ENCODE measurements around the gene TSPAN3. TPM values are rescaled to one million over a fixed set of nuclear protein-coding genes. Genes with fewer than 3 reads are reported as not detected.
A peak's percentile ranks its signal among the peaks of the same experiment; 100 is the strongest.

TSPAN3 gene
- total RNA-seq, 1 experiment from 2014 or later: 404 TPM

DNA sequence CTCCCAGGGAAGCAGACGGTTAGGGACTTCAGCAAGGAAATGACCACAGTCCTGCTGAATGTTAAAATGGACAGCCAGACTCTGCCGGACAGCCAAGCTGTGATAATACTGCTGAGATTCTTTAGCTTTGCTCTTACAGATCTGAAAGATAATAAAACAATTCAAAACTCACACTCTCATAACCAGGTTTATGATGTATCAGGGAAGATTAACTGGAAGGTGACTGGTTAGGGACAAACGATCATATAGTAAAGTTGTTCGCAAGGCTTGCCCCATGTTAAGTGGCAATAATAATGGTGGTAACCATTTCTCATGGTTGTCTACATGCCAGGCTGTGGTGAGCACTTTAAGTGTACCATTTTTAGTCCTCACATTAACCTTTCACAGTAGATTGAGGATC lies 44.3 kb upstream of the TSPAN3 start:
- Mint-ChIP-seq H3K36me3 (ENCODE audit: insufficient read depth, unreplicated experiment) (no peaks in the 10 kb centered on the region), H3K27me3 (ENCODE audit: unreplicated experiment) (no peaks in the 10 kb centered on the region), H3K4me1 (ENCODE audit: low read depth, unreplicated experiment) (peaks cover 12% of the 10 kb centered on the region), H3K27ac (ENCODE audit: unreplicated experiment) (no peak overlapping the region), H3K9me3 (ENCODE audit: low read depth, unreplicated experiment) (no peaks in the 10 kb centered on the region), H3K4me3 (ENCODE audit: low read depth, unreplicated experiment) (no peak overlapping the region)
- intact Hi-C loops (cut with micrococcal nuclease; ENCODE audit: unreplicated experiment): no loop called here
- TF ChIP-seq, protein P1, sequence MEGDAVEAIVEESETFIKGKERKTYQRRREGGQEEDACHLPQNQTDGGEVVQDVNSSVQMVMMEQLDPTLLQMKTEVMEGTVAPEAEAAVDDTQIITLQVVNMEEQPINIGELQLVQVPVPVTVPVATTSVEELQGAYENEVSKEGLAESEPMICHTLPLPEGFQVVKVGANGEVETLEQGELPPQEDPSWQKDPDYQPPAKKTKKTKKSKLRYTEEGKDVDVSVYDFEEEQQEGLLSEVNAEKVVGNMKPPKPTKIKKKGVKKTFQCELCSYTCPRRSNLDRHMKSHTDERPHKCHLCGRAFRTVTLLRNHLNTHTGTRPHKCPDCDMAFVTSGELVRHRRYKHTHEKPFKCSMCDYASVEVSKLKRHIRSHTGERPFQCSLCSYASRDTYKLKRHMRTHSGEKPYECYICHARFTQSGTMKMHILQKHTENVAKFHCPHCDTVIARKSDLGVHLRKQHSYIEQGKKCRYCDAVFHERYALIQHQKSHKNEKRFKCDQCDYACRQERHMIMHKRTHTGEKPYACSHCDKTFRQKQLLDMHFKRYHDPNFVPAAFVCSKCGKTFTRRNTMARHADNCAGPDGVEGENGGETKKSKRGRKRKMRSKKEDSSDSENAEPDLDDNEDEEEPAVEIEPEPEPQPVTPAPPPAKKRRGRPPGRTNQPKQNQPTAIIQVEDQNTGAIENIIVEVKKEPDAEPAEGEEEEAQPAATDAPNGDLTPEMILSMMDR (IDR thresholded peaks at IDR 0.05; ENCODE audit: unreplicated experiment): no peak
- CTCF ChIA-PET: no interaction called here
- no peak for DNase-seq
- BruUV-seq (replicated peaks): no TSS peak

DNA sequence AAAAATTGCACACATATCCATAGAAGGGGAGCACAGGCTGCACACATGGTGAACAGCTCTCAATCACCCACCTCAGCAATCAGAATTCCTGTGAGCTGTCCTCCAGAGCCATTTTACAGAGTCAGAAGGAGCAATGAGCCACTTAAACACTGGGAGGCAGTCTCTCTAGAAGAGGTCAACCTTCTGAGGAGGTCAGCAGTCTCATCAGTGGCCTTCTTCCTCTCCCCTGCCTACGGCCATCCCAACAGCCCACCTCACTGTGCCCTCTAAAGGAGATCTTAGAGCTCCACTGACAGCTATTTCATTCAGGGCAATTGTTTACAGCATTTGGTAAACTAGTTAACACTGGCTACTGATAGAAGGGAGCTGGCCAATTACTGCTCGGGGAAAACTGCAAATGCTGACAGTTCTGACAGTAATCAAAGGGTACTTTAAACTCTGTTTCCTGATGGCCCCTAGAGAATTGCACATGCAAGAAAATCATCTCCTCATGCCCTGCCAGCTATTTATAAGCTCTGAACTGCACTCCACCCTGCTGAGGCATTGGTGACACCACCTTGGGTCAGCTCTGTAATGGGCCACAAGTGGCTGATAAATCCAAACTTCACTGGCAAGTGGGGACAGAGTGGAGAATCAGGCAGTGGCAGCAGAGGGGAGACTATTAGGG lies 42.1 kb upstream of the TSPAN3 start:
- Mint-ChIP-seq H3K4me1 (ENCODE audit: low read depth, unreplicated experiment) (peaks cover 4% of the 10 kb centered on the region), H3K27ac (ENCODE audit: unreplicated experiment) (no peak overlapping the region), H3K4me3 (ENCODE audit: low read depth, unreplicated experiment) (no peak overlapping the region), H3K27me3 (ENCODE audit: unreplicated experiment) (no peaks in the 10 kb centered on the region), H3K36me3 (ENCODE audit: insufficient read depth, unreplicated experiment) (no peaks in the 10 kb centered on the region), H3K9me3 (ENCODE audit: low read depth, unreplicated experiment) (no peaks in the 10 kb centered on the region)
- TF ChIP-seq, protein P1 (IDR thresholded peaks at IDR 0.05; ENCODE audit: unreplicated experiment): no peak
- no peak for DNase-seq
- CTCF ChIA-PET: no interaction called here
- intact Hi-C loops (cut with micrococcal nuclease; ENCODE audit: unreplicated experiment): no loop called here
- BruUV-seq (replicated peaks): no TSS peak

DNA sequence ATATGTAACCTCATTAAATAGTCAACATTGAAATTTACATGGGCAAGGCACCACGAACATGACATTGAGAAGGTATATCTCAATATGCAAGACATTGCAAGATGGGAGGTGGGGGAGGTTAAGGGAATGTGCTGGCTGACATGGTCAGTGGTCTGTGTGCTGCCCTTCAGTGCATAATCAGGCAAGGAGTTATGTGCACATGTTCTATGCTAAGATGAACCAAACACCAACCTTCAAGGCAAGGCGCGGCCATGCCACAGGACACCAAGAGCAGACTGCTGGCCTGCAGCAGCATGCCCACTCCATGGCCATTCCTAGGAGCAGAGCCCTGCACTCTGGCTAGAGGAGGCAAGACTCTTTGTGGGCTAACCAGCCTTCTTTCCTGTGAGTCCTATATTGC lies 40.9 kb upstream of the TSPAN3 start:
- intact Hi-C loops (cut with micrococcal nuclease; ENCODE audit: unreplicated experiment): no loop called here
- CTCF ChIA-PET: no interaction called here
- Mint-ChIP-seq H3K27ac (ENCODE audit: unreplicated experiment) (no peak overlapping the region), H3K36me3 (ENCODE audit: insufficient read depth, unreplicated experiment) (peaks cover 8% of the 10 kb centered on the region), H3K4me3 (ENCODE audit: low read depth, unreplicated experiment) (no peak overlapping the region), H3K27me3 (ENCODE audit: unreplicated experiment) (no peaks in the 10 kb centered on the region), H3K9me3 (ENCODE audit: low read depth, unreplicated experiment) (no peaks in the 10 kb centered on the region), H3K4me1 (ENCODE audit: low read depth, unreplicated experiment) (peaks cover 10% of the 10 kb centered on the region)
- no peak for DNase-seq
- BruUV-seq (replicated peaks): no TSS peak
- TF ChIP-seq, protein P1 (IDR thresholded peaks at IDR 0.05; ENCODE audit: unreplicated experiment): no peak

GRCh38 chr15:77107531-77108355 lies 36.8 kb upstream of the TSPAN3 start:
- intact Hi-C loops (cut with micrococcal nuclease; ENCODE audit: unreplicated experiment): loop anchor here (10.0 kb wide), 1 partner anchor 527 kb away; the partner anchor contains the start of gene LINGO1
- TF ChIP-seq, protein P1 (IDR thresholded peaks at IDR 0.05; ENCODE audit: unreplicated experiment): peak; percentile 69
- CTCF ChIA-PET: interaction anchor here (0.6 to 1.4 kb wide), 7 partner anchors 10 to 436 kb away, joined by 3 to 13 read pairs (median 3); no protein-coding TSS in a partner anchor
- no peaks in the 10 kb centered on the region for H3K27me3 Mint-ChIP-seq (ENCODE audit: unreplicated experiment)
- no TSS peak for BruUV-seq (replicated peaks)
- peaks cover 8% of the 10 kb centered on the region for H3K36me3 Mint-ChIP-seq (ENCODE audit: insufficient read depth, unreplicated experiment)
- H3K9me3 Mint-ChIP-seq (ENCODE audit: low read depth, unreplicated experiment): no peaks in the 10 kb centered on the region
- no peak overlapping the region for H3K27ac Mint-ChIP-seq (ENCODE audit: unreplicated experiment)
- DNase-seq: peak; percentile 75
- H3K4me1 Mint-ChIP-seq (ENCODE audit: low read depth, unreplicated experiment): peaks cover 10% of the 10 kb centered on the region
- no peak overlapping the region for H3K4me3 Mint-ChIP-seq (ENCODE audit: low read depth, unreplicated experiment)

All from Calu3 (cell line).